ENCODE results near the gene LRRC43.
A peak's percentile ranks its signal among the peaks of the same experiment; 100 is the strongest.

LRRC43 gene

GRCh38 chr12:122182887-122183587 lies at the start of gene LRRC43:
TSS of gene LRRC43 (plus strand) at chr12:122183123. CDS start at chr12:122183145, 22 bp downstream.
- DNase-seq (ENCODE audit: low spot score) (no peak), FAIRE-seq (no peak)

- FAIRE-seq (no peak), DNase-seq (ENCODE audit: low spot score) (no peak)
Measured at GRCh38 chr12:122133192-122133950, 49.6 kb upstream of the LRRC43 start.

- FAIRE-seq = no peak
- DNase-seq (ENCODE audit: low spot score) = no peak
Measured at GRCh38 chr12:122135437-122136031, 47.4 kb upstream of the LRRC43 start.

GRCh38 chr12:122137229-122137628 lies 45.7 kb upstream of the LRRC43 start:
- FAIRE-seq = no peak
- no peak for DNase-seq (ENCODE audit: low spot score)

- DNase-seq (ENCODE audit: low spot score) = no peak
- no peak for FAIRE-seq
Measured at GRCh38 chr12:122137681-122138080, 45.2 kb upstream of the LRRC43 start.

- DNase-seq (ENCODE audit: low spot score) (no peak), FAIRE-seq (no peak)
Measured at GRCh38 chr12:122138181-122138580, 44.7 kb upstream of the LRRC43 start.

GRCh38 chr12:122138616-122139015 lies 44.3 kb upstream of the LRRC43 start:
- no peak for FAIRE-seq
- DNase-seq (ENCODE audit: low spot score) = no peak

- FAIRE-seq (no peak), DNase-seq (ENCODE audit: low spot score) (no peak)
Measured at GRCh38 chr12:122139266-122139665, 43.7 kb upstream of the LRRC43 start.

GRCh38 chr12:122139941-122140340 lies 43.0 kb upstream of the LRRC43 start:
- FAIRE-seq (no peak), DNase-seq (ENCODE audit: low spot score) (no peak)

- FAIRE-seq (peak; percentile 9), DNase-seq (ENCODE audit: low spot score) (no peak)
Measured at GRCh38 chr12:122140467-122141257, 42.3 kb upstream of the LRRC43 start.

GRCh38 chr12:122141911-122142725 lies 40.8 kb upstream of the LRRC43 start:
- FAIRE-seq = peak; percentile 13

GRCh38 chr12:122142857-122143256 lies 40.1 kb upstream of the LRRC43 start:
- DNase-seq (ENCODE audit: low spot score) = no peak
- no peak for FAIRE-seq

More at GRCh38 chr12:122141911-122142725, 40.8 kb upstream of the LRRC43 start:
- DNase-seq (ENCODE audit: low spot score) = no peak

GRCh38 chr12:122144885-122145284 lies 38.0 kb upstream of the LRRC43 start:
- DNase-seq (ENCODE audit: low spot score) (no peak), FAIRE-seq (no peak)

GRCh38 chr12:122145505-122146330 lies 37.2 kb upstream of the LRRC43 start:
- FAIRE-seq (no peak), DNase-seq (ENCODE audit: low spot score) (no peak)

- no peak for DNase-seq (ENCODE audit: low spot score)
- FAIRE-seq = no peak
Measured at GRCh38 chr12:122147514-122148290, 35.2 kb upstream of the LRRC43 start.

GRCh38 chr12:122148657-122149056 lies 34.3 kb upstream of the LRRC43 start:
- FAIRE-seq (no peak), DNase-seq (ENCODE audit: low spot score) (no peak)

GRCh38 chr12:122150127-122150681 lies 32.7 kb upstream of the LRRC43 start:
- FAIRE-seq (no peak), DNase-seq (ENCODE audit: low spot score) (no peak)

GRCh38 chr12:122152754-122153153 lies 30.2 kb upstream of the LRRC43 start:
- FAIRE-seq (no peak), DNase-seq (ENCODE audit: low spot score) (no peak)

- DNase-seq (ENCODE audit: low spot score) = no peak
Measured at GRCh38 chr12:122155705-122156104, 27.2 kb upstream of the LRRC43 start.

More at GRCh38 chr12:122155705-122156104, 27.2 kb upstream of the LRRC43 start:
- no peak for FAIRE-seq

Measured in urothelium cell line (cell line).